GM20431 (cell line): ENCODE results near the gene RIBC1.
"Not testable (repeated sequence)": the region's sequence is repeated elsewhere in the genome, so short reads cannot be mapped to it uniquely, and the experiment has no call there.

Source experiments
- in situ Hi-C: fragments of 300-500 bp; cut with MseI, MboI; formaldehyde crosslinking; loops from one replicate; pipeline ENCODE4 v1.15.0; 2020; ENCODE audit warnings: low sequenced_read_pairs; ENCODE audit not compliant: unreplicated experiment

Gene RIBC1

GRCh38 chrX:53433651-53434639 lies 11.3 kb downstream of the RIBC1 start, which contains the start of gene HSD17B10:
Gene HSD17B10 (minus strand): TSS chrX:53434370. CDS start chrX:53434345, 25 bp downstream.
- in situ Hi-C loops: no loop called here

GRCh38 chrX:53435997-53436396 lies 13.3 kb downstream of the RIBC1 start:
- in situ Hi-C loops: no loop called here

GRCh38 chrX:53437206-53437605 lies 14.5 kb downstream of the RIBC1 start:
- in situ Hi-C loops: no loop called here

- in situ Hi-C loops: no loop called here
Observed at GRCh38 chrX:53438174-53438831, 15.6 kb downstream of the RIBC1 start.

- in situ Hi-C loops: no loop called here
Observed at GRCh38 chrX:53438832-53439230, 16.2 kb downstream of the RIBC1 start.

GRCh38 chrX:53440101-53440500 lies 17.4 kb downstream of the RIBC1 start:
- in situ Hi-C loops: no loop called here

GRCh38 chrX:53440621-53441517 lies 18.2 kb downstream of the RIBC1 start:
- in situ Hi-C loops: no loop called here

- in situ Hi-C loops: no loop called here
Observed at GRCh38 chrX:53441531-53442321, 19.1 kb downstream of the RIBC1 start.

- in situ Hi-C loops: no loop called here
Observed at GRCh38 chrX:53442322-53442631, 19.6 kb downstream of the RIBC1 start.

GRCh38 chrX:53445977-53446376 lies 23.3 kb downstream of the RIBC1 start:
- in situ Hi-C loops: no loop called here

GRCh38 chrX:53447441-53447840 lies 24.8 kb downstream of the RIBC1 start:
- in situ Hi-C loops: no loop called here

GRCh38 chrX:53449632-53450031 lies 27.0 kb downstream of the RIBC1 start:
- in situ Hi-C loops: no loop called here

- in situ Hi-C loops: no loop called here
Observed at GRCh38 chrX:53452812-53453211, 30.1 kb downstream of the RIBC1 start.

- in situ Hi-C loops: no loop called here
Observed at GRCh38 chrX:53456254-53456653, 33.6 kb downstream of the RIBC1 start.

- in situ Hi-C loops: no loop called here
Observed at GRCh38 chrX:53458082-53458481, 35.4 kb downstream of the RIBC1 start.

GRCh38 chrX:53468659-53469058 lies 46.0 kb downstream of the RIBC1 start:
- in situ Hi-C loops: not testable (repeated sequence)

GRCh38 chrX:53471346-53471745 lies 48.7 kb downstream of the RIBC1 start:
- in situ Hi-C loops: no loop called here

GRCh38 chrX:53474707-53475106 lies 52.0 kb downstream of the RIBC1 start:
- in situ Hi-C loops: loop anchor here (25.0 kb wide), 1 partner anchor 162 kb away; no protein-coding TSS in a partner anchor

GRCh38 chrX:53476371-53476770 lies 53.7 kb downstream of the RIBC1 start:
- in situ Hi-C loops: loop anchor here (25.0 kb wide), 1 partner anchor 164 kb away; no protein-coding TSS in a partner anchor
